Ureter (tissue), 1 donor: ENCODE measurements around the gene SLX4IP. TPM values are rescaled to one million over a fixed set of nuclear protein-coding genes. Genes with fewer than 3 reads are reported as not detected.

Experiments
- DNase-seq: peaks from one replicate; pipeline ENCODE4 v3.0.0-alpha.2; 2020; ENCODE audit warnings: low spot score
- total RNA-seq: library from RNA; stranded (reverse); gene quantifications from one replicate; pipeline ENCODE4 v1.2.4, GENCODE V29; 2023
- donor health status: DM: yes; HTN: yes; CAD: no.

Gene SLX4IP
- total RNA-seq, 1 donor from 2014 or later, result 11.1 TPM

DNA sequence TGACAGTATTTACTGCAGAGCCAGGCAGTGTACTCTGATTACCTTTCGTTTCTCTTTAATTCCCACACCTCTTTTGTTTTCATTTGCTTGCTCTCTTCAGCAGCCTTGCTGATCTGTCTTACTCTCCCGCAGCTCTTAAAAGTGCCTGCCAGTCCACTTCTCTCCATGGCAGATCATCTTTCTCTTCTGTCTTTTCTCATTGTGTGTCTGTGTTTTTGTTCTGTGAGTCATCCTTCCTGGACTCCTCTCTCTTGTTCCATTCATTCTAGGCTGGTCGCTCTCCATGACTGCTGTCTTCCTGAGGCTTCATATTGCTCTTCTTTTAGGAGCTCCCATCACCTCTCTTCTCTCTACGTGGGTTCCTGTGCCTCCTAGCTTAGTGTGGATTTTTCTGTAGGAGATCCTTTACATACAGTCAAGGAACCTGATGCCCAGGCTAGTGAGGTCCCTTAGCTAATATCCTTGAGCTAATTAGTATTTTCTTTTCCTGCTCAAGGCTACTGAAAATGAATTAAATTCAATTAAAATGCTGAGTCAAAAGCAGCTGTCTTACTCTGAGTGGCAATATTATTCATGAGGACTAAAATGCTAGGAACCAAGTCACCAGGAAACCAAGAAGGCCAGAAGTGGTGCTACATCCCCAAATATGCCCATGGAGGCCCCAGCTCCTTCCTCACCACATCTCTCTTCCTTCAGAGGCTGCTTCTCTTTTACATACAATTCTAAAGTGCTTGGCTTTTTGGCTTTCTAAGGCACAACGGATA lies 86.1 kb downstream of the SLX4IP start:
- DNase-seq, result no peak

DNA sequence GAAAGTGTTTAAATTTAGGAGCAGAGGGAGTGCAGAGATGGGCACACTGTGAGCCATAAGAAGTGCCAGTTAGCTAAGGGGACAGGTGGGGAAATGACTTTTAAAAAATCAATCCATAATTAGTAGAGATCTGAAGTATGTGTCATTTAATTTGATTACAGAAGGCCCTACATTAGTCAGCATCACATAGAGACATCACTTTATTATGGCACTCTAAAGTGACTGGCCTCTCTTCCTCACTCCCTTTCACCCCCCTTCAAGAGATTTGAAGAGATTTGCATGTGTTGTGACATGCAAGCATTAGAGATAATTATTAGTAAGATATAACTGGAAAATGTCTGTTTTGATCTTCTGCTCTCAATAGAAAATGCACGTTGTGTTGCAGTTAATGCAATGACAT lies 86.7 kb downstream of the SLX4IP start:
- DNase-seq, result no peak

DNA sequence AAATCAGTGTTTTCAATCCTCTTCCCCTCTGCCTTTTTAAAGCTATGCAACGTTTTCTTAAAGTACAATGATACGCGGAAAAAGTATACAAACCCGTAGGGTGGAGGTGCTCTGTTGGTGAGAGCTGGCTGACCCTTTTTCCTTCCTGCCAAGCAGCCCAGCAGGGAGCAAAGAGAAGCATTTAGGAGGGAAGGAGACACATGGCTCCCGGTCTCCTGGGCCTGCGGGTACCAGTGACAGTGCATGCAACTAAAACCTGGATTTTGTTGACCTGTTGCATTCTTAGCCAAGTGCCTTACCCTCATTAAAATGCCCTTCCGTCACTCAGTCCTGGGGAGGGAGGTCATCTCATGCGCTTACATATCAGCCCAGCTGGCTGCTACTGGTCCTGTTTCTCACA lies 87.2 kb downstream of the SLX4IP start:
- DNase-seq, result no peak

DNA sequence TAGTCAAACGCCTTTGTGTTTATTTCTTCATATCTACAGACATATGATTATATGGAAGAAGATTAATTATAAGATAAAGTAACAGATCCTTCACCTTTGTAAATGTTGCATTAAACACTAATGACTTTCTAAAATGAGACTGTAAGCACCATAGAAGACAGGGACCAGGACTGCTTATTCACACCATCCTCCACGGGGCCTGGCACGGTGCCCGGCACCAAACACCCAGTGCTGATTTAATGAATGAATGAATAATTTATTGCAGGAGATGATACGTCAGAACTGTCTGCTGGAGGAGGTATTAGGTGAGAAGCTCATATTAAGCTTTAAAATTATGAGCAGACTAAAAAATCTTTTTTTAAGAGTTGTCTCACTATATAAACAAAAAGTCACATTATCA lies 88.3 kb downstream of the SLX4IP start:
- DNase-seq, result no peak

DNA sequence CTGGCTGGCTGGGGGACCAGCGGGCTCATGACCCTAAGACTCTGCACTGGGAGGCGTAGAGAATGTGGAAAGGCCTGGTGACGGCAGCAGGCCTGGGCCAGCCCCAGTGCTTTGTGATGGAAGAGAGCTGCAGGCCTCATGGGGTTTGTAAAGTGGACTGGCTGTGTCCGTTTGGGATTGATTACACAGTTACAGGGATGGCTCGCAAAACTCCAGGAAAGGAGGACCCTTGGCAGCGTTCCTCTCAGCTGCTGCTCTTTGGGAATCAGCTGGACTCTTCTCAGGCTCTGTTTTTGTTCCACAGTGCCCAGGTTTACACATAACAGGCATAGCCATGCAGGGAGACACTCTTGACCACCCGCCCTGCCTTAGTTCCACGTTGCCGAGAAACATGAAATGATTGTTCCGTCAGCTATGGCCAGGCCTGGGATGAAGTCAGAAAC lies 89.0 kb downstream of the SLX4IP start:
- DNase-seq, result peak; percentile 63

DNA sequence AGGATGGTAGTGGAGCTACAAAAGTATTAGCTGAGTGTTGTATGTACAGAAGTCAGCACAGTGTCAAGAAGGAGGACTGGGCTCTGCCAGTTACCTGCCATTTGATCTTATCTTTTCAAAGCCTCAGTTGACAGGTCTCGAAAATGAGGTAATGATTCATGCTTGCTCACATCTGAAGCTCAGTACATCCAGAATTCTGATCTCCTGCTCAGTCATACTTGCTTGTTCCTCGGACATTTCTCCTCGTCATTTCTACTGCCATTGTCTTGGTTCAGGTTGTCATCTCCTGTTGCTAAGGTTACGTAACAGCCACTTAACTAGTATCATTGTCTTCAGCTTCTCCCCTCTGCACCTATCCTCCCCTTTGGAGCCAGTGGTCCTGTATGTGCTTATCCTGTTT lies 89.5 kb downstream of the SLX4IP start:
- DNase-seq, result no peak

DNA sequence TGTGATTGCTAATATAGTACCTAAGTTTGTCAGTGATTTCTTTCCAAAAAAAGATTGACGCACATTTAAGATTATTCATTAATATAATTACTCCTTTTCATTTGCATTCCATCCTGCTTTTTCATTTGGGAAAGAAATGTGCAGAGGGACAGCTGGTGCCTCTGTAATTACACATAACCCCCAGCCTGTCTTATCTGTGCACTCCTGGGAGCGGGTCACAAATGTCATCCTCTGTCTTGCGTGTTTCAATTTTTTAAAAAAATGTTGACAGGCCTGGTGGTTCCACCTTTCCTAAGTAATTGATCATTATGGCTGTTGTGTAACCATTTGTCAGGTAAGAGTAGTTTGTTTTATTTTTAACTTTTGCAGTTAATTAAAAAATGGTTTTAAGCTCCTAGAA lies 92.7 kb downstream of the SLX4IP start:
- DNase-seq, result no peak

DNA sequence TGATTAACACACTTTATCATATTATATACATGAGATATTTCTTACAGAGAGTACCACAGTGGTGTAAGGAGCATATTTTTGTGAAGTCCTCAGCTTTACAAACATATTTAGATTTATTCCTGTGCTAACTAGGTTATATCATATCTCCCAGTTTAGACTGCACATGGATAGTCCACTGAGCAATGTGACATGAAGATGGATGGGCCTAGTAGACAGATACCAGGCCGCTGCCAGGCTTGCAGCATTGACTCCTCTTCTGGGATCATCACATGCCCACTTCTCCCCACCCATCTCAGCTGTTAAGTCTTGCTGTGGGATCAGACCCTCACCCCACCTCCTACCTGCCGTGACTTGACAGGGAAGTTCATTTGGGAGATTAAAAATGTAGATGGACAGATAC lies 95.8 kb downstream of the SLX4IP start:
- no peak for DNase-seq

DNA sequence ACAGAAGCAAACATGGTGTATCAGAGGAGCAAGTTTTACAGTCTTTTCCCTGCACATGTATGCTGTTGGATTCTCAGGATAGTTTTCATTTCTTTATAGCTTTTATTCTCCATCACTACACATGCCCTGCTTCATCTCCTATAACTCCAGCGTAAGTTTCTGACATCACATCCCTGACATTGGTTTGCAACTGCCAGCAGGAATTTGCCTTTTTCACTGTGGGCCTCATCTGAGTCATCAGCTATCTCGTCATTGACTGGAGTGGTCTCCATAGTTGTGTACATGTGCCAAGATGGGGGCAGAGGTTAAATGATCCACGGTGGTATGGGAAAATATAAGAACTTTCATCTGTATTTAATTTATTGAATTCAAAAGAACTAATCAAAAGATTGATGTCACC lies 96.7 kb downstream of the SLX4IP start:
- no peak for DNase-seq

DNA sequence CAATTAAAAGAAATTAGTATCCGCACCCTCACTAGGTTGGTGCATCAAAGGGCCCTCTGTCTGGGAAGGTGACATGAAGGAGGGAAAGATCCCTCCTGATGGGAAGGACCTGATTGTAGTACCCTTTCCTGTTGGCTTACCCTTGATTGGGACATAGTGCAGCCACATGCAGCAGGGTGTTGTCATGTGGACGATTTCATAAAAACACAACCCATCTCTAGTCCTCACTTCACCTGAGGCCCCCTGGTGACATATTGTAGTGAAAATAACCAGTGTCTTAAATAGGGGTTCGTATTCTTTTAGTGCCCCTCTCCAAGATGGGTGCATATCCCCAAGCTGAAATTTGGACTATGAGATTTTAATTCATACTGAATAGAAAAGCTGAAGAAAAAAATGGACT lies 97.3 kb downstream of the SLX4IP start:
- no peak for DNase-seq

DNA sequence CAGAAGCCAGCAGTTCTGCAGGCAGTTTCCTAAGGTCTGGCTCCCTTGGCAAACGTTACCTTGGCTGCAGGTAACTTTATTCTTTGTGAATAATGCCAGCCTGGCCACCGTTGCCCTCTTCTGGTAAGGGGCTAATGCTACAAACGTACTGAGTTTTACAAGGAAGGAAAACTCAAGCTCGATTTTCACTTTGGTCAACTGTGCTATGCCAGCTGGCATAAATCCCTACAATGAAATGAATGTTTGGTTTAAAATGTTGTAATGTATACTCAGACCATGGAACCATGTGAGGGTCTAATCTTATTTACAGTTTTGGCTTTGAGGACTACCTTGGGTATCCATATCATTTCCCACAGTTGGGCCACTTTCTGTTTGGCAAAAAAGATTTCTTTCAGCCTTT lies 101.4 kb downstream of the SLX4IP start:
- DNase-seq, result no peak

DNA sequence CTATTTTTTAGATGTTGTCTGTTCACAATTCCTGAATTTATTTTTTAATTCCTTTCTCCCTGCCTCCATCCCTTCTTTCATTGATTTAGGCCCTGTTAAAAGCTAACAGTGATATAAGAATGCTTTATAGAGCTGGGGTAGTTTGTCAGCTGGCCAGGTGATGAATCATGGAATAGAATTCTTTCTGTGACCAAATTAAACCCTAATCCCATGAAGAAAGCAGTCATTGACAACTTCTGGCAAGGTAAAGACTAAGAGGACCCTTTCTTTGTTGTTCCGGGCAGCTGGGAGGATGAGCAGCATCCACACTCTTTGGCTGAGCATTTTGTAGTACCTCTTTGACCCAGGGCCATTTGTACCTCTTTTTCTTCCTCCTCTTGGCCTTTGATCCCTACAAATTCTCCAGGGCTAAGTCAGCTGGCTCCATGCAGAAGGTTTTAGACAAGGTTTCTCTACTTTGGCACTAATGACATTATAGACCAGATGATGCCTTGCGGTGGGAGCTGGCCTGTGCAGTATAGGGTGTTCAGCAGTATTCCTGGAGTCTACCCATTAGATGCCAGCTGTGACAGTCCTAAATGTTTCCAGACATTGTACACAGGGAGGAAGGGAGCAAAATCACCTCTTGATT lies 102.9 kb downstream of the SLX4IP start:
- no peak for DNase-seq

DNA sequence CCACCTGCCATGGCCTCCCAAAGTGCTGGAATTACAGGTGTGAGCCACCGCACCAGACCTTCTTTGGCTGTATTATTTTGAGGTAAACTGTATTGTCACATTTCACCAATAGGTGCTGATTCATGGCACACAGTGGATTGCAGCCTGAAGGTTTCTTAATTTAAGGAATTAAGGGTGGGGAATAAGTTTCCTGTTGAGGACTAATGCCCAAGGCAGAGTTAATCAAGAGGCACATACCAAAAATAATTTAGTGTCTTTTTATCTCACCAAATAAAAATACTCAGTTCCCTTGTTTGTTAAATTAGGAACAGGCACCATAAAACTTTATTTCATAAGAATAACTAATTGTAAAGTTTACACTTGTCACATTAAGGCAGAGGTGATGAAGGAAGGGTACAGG lies 103.7 kb downstream of the SLX4IP start:
- no peak for DNase-seq

DNA sequence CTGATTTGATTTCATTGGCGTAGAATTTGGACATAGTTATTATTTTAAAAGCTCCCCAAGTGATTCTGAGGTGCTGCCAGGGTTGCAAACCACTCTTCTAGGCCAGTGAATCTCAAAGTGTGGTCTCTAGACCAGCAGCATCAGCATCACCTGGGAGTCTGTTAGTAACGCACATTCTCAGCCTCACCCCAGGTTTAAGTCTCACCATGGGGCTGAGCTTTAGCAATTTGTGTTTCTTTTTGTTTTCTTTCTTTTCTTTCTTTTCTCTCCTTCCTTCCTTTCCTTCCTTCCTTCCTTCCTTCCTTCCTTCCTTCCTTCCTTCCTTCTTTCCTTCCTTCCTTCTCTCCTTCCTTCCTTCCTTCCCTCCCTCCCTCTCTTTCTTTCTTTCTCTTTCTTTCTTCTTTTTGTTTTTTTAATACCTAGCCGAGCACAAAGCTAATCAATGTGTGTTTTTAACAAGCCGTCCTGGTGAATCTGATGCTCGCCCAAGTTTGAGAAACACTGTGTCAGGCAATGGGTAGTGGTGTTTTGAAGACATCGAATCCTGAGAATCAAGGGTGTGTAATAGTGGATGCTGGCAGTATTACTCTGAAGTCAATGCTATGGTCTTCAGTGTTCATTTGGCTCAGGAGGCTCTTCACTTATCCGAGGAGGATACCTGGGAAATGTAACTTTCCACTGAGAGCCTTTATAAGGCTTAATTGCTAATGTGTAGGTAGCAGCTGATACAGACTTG lies 104.9 kb downstream of the SLX4IP start:
- no peak for DNase-seq

DNA sequence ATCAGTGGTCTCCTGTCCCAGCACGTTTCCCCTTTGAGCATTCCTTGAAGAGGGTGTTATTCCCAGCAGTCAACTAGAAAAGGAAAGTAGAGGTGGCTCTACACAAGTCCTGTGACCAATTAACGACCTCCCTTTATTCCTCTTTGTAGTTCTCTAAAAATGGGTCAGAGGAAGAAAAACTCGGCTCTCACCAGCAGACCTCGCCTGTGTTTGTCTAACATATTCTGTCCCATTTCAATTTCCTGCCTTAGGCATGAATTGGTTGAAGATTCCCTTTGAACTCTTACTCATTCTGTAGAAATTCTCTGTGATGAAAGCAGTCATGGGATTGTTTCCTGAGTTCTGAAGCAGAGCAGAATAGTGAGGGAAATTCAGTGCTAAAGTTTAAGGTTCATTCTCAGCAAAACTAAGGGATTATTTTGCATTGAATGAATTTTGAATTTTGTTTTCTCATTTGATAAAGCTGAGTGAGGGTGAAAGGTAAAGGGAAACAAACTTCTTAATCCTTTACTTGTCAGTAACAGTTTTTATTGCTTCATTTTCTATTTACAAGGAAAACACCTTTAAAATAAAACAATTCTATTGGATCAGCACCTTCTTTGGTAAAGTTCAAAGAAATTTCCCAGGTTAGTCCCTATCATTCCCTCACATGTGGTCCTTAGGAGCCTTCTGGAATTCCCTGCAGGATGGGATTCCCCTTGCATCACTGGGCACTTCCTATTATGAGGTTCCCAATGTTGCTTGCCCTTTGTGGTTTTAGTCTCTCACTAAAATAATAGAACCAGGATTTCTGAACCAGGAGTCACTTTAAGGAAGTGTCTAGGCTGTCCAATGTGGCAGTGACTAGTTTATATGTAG lies 105.8 kb downstream of the SLX4IP start:
- no peak for DNase-seq

DNA sequence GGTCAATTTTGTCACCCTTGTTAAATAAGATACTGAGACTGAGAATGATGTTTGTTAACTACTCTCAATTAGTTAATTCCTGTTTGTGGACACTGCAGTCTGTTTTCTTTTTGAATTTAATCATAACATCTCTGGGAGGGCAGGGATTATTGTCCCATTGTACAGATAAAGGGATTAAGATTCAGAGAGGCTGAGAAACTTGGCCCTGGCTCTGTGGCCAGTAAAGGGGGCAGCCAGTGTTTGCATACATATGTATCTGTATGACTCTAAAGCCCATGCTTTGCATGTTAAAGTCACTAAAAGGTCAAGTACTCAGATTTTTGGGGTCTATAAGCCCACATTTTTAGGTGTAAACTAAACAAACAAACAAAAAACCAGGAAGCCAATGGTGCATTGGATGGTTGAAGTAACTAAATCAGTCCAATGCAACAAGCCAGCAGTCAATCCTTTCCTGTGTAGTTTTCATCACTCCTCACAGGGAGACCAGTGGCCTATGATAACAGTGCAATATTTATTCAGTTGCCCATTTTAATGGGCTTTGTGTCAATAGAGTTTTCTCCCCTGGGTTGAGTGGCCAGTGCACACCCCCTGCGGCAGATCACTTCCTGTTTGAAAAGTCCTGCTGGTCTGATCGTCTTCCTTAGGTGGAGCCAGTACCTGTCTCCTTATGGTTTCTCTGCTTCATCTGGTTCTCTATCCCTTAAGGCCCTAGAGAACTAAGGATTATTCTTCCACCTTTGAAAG lies 106.7 kb downstream of the SLX4IP start:
- no peak for DNase-seq

DNA sequence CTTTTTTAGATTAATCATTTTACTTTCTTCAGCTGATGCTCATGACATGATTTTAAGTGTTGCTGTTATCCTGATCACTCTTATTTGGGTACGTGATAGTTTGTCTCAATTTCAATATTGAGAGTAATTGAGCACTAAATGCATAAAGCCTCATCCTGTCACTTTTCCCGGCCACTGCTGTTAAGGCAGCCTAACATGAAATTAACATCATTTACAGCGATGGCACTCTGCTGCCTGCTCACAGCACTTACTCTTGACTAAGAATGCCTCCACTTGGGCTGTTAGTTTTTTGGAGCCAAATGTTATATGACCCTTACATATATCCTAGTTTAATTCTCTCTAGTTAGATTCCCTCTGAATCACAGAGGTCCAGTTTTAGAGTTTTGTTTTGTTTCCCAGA lies 107.3 kb downstream of the SLX4IP start:
- DNase-seq, result no peak

DNA sequence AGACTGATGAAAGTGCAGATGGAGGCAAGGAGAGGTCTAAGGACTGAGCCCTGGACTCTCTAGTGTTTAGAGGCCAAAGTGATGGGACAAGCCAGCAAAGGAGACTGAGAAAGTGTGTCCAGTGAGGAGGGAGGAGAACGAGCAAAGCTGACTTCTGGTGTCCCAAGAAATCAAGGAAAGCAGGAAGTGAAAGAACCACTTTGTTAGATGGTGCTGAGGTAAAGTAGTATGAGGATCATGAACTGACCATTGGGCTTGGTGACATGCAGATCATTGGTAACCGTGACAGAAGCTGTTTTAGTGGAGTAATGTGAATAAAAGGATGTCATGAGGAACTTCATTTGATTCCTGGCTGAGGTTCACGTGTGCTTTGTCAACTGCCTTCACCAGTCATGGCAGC lies 108.4 kb downstream of the SLX4IP start:
- DNase-seq, result no peak

DNA sequence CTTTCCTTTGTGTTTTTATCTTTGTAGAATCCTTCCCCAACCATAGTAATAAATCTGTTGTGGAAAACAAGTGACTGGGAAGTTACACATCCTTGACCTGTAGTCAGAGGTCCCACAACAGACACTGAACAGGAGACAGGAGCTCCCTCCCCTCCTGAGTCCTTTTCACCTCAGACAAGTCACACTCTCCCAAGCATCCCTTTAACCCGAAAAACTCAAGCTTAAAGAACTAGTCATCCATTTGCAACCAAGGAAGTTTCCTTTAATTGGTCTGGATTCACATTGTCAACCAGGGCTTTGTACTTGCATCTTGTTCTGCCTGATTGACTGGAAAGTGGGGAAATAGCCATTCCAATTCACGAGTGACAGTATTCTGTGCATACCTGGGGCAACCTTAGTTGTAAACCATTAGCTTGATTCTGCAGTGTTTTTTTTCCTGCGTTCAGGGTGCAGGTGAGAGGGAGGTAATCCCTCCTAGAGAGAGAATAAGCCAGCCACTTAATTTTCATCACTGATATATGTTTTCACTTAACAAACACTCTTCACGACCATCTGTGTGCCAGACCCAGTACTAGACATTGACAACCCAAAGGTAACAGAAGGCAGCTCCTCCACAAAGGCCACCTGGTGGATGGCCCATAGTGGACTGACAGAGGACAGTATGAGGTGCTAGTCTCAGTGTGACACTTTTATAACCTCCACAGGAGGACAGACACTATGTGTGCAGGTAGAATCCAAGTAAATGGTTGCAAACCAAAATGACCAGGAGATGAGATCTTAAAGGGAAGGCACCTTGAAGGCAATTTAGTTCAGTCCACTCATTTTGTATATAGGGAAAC lies 112.4 kb downstream of the SLX4IP start:
- DNase-seq, result no peak

DNA sequence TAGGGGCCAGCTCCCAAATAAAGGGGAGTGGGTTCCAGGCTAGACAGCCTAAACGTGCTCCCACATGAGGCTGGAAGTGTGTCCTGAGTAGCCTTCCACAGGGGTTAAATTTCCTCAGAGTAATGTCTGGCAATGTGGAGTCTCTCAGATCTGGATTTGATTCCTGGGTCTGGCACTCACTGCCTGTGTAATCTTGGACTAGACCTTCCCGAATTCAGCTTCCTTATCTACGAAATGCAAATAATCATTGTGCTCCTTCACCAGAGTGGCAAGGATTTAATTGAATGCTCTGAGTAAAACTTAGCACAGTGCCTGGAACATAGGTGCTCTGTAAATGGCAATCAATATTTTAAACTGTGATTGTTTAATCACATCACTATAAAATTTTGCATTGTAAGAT lies 114.4 kb downstream of the SLX4IP start:
- no peak for DNase-seq
